ENCODE results near the gene CYB5RL. TPM values are rescaled to one million over a fixed set of nuclear protein-coding genes. Genes with fewer than 3 reads are reported as not detected.

The CYB5RL gene
- total and polyA plus RNA-seq, 2 of the 13 experiments (the other 11 are each of a cell fraction or from before 2014, with no cell fraction given) = 3.7 to 5.0 TPM

- H3K36me3 ChIP-seq (replicated peaks in 1 of 2; ENCODE audit: control insufficient read depth in 1 of 2, insufficient read depth in 2 of 2, low read length in 2 of 2) = no peaks in the 10 kb centered on the region; a peak in 1 of 5 replicates
- no peaks in the 10 kb centered on the region; a peak in 1 of 5 replicates for H3K27me3 ChIP-seq (ENCODE audit: control insufficient read depth in 1 of 2, insufficient read depth in 2 of 2, low read length in 2 of 2)
- CTCF ChIA-PET (ENCODE audit: low intra/inter-chr PET ratio, low total read pairs) = no interaction called here
- BruUV-seq (replicated peaks) = no TSS peak
- no peak overlapping the region for H3K9ac ChIP-seq (ENCODE audit: insufficient read depth, low read depth, low read length)
- in situ Hi-C loops (cut with HindIII; ENCODE audit: extremely low pct_ligation_motif_present, low pct_unique_long_range_greater_than_20kb) = no loop called here
- POLR2A ChIA-PET = no interaction called here
- DNase-seq (ENCODE audit: low spot score) (no peak), ATAC-seq (no peak), FAIRE-seq (no peak)
- H3K27ac ChIP-seq (ENCODE audit: extremely low read length, insufficient read depth, low read length) = no peak overlapping the region
- H3K9me3 ChIP-seq (ENCODE audit: low read length) = no peaks in the 10 kb centered on the region
- TF ChIP-seq ZNF766 (CRISPR knock-in tag; IDR thresholded peaks at IDR 0.05; ENCODE audit: borderline replicate concordance) (no peak), E2F2 (CRISPR knock-in tag; IDR thresholded peaks at IDR 0.05; ENCODE audit: borderline replicate concordance) (no peak), MIER2 (CRISPR knock-in tag; IDR thresholded peaks at IDR 0.05) (no peak), KLF12 (CRISPR knock-in tag; IDR thresholded peaks at IDR 0.05; ENCODE audit: borderline replicate concordance) (no peak), HMG20B (CRISPR knock-in tag; conservative IDR thresholded peaks at IDR 0.05) (no peak)
- TF ChIP-seq, protein P1, sequence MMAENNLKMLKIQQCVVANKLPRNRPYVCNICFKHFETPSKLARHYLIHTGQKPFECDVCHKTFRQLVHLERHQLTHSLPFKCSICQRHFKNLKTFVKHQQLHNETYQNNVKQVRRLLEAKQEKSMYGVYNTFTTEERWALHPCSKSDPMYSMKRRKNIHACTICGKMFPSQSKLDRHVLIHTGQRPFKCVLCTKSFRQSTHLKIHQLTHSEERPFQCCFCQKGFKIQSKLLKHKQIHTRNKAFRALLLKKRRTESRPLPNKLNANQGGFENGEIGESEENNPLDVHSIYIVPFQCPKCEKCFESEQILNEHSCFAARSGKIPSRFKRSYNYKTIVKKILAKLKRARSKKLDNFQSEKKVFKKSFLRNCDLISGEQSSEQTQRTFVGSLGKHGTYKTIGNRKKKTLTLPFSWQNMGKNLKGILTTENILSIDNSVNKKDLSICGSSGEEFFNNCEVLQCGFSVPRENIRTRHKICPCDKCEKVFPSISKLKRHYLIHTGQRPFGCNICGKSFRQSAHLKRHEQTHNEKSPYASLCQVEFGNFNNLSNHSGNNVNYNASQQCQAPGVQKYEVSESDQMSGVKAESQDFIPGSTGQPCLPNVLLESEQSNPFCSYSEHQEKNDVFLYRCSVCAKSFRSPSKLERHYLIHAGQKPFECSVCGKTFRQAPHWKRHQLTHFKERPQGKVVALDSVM (CRISPR knock-in tag; IDR thresholded peaks at IDR 0.05) = no peak
- TF ChIP-seq, protein P2, sequence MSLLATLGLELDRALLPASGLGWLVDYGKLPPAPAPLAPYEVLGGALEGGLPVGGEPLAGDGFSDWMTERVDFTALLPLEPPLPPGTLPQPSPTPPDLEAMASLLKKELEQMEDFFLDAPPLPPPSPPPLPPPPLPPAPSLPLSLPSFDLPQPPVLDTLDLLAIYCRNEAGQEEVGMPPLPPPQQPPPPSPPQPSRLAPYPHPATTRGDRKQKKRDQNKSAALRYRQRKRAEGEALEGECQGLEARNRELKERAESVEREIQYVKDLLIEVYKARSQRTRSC (CRISPR knock-in tag; IDR thresholded peaks at IDR 0.05; ENCODE audit: low read depth) = no peak
- intact Hi-C loops (cut with micrococcal nuclease; ENCODE audit: unreplicated experiment) = no loop called here
- no peak overlapping the region for H3K4me2 ChIP-seq (ENCODE audit: low read depth, low read length)
- H3K4me3 ChIP-seq (replicated peaks in 1 of 3; ENCODE audit: insufficient read depth in 1 of 3, low read depth in 2 of 3, low read length in 3 of 3) = no peak overlapping the region
- H2AFZ ChIP-seq (ENCODE audit: low read length) = no peak overlapping the region
- no peaks in the 10 kb centered on the region for H3K79me2 ChIP-seq (ENCODE audit: insufficient read depth, low read length)
- WGBS (ENCODE audit: low lambda C conversion rate) = 86% methylated on average over 6 of the region's 6 CpGs
- H4K20me1 ChIP-seq (ENCODE audit: insufficient read depth, low read length) = no peaks in the 10 kb centered on the region
- no peaks in the 10 kb centered on the region for H3K4me1 ChIP-seq (ENCODE audit: insufficient read depth, low read length)
These were observed 23.1 kb downstream of the CYB5RL start for GRCh38 chr1:54176621-54177327.
